ENCODE results near the gene RECQL5. TPM values are rescaled to one million over a fixed set of nuclear protein-coding genes. Genes with fewer than 3 reads are reported as not detected.

Gene RECQL5
- total and polyA plus RNA-seq, 2 of the 8 experiments (the other 6 are each of a cell fraction or from before 2014, with no cell fraction given): 15.1 to 41.1 TPM

GRCh38 chr17:75661531-75661930, 5.4 kb downstream of the RECQL5 start (continued):
- TF ChIP-seq CHD7 (IDR thresholded peaks at IDR 0.05; ENCODE audit: insufficient replicate concordance, low read length) (no peak), TAF1 (IDR thresholded peaks at IDR 0.05; ENCODE audit: low read depth, low read length) (no peak), KDM4A (IDR thresholded peaks at IDR 0.05; ENCODE audit: low read depth, low read length, severe bottlenecking) (no peak), SIX5 (IDR thresholded peaks at IDR 0.05; ENCODE audit: low read depth, low read length) (no peak), SP2 (IDR thresholded peaks at IDR 0.05; ENCODE audit: low read length) (no peak), CBX5 (IDR thresholded peaks at IDR 0.05; ENCODE audit: low read depth, low read length) (no peak), JUN (IDR thresholded peaks at IDR 0.05; ENCODE audit: low read depth, low read length) (no peak), SP1 (IDR thresholded peaks at IDR 0.05; ENCODE audit: low read depth, low read length) (no peak), SIN3A (conservative IDR thresholded peaks at IDR 0.05 in 1 of 2, IDR thresholded peaks at IDR 0.05 in 1 of 2; ENCODE audit: low read depth in 1 of 2, low read length in 2 of 2) (no peak), NRF1 (IDR thresholded peaks at IDR 0.05; ENCODE audit: low read depth, low read length) (no peak), HDAC6 (IDR thresholded peaks at IDR 0.05; ENCODE audit: low read depth, low read length) (no peak)
- TF ChIP-seq, protein P1, sequence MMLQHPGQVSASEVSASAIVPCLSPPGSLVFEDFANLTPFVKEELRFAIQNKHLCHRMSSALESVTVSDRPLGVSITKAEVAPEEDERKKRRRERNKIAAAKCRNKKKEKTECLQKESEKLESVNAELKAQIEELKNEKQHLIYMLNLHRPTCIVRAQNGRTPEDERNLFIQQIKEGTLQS (IDR thresholded peaks at IDR 0.05; ENCODE audit: insufficient read depth, low read depth, low read length): no peak

All from H1 (cell line).